ENCODE results near the gene AACS.

DNA sequence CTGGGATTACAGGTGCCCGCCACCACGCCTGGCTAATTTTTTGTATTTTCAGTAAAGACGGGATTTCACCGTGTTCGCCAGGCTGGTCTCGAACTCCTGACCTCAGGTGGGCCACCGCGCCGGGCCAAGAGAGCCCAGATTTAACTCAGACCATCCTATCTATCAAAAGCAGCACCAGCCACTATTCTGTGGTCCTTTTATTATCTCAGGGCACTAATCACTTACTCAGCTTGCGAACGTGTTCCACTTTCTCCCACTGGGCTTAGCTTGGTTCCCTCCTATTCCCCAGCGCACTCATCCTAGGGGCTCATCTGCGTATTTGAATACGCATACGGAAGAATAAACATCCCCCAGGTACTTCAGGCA lies 16.2 kb upstream of the AACS start:
- no peak for TF ChIP-seq RAD21 (conservative IDR thresholded peaks at IDR 0.05 in 1 of 2, IDR thresholded peaks at IDR 0.05 in 1 of 2)
- TF ChIP-seq, protein P1, sequence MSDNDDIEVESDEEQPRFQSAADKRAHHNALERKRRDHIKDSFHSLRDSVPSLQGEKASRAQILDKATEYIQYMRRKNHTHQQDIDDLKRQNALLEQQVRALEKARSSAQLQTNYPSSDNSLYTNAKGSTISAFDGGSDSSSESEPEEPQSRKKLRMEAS (IDR thresholded peaks at IDR 0.05), result no peak
- no peak for TF ChIP-seq RFX5 (IDR thresholded peaks at IDR 0.05)
- TF ChIP-seq, protein P2, sequence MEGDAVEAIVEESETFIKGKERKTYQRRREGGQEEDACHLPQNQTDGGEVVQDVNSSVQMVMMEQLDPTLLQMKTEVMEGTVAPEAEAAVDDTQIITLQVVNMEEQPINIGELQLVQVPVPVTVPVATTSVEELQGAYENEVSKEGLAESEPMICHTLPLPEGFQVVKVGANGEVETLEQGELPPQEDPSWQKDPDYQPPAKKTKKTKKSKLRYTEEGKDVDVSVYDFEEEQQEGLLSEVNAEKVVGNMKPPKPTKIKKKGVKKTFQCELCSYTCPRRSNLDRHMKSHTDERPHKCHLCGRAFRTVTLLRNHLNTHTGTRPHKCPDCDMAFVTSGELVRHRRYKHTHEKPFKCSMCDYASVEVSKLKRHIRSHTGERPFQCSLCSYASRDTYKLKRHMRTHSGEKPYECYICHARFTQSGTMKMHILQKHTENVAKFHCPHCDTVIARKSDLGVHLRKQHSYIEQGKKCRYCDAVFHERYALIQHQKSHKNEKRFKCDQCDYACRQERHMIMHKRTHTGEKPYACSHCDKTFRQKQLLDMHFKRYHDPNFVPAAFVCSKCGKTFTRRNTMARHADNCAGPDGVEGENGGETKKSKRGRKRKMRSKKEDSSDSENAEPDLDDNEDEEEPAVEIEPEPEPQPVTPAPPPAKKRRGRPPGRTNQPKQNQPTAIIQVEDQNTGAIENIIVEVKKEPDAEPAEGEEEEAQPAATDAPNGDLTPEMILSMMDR (IDR thresholded peaks at IDR 0.05), result no peak
- TF ChIP-seq HDAC2 (IDR thresholded peaks at IDR 0.05), result no peak
- no peak for TF ChIP-seq SREBF2 (IDR thresholded peaks at IDR 0.05)
- TF ChIP-seq, protein P3, sequence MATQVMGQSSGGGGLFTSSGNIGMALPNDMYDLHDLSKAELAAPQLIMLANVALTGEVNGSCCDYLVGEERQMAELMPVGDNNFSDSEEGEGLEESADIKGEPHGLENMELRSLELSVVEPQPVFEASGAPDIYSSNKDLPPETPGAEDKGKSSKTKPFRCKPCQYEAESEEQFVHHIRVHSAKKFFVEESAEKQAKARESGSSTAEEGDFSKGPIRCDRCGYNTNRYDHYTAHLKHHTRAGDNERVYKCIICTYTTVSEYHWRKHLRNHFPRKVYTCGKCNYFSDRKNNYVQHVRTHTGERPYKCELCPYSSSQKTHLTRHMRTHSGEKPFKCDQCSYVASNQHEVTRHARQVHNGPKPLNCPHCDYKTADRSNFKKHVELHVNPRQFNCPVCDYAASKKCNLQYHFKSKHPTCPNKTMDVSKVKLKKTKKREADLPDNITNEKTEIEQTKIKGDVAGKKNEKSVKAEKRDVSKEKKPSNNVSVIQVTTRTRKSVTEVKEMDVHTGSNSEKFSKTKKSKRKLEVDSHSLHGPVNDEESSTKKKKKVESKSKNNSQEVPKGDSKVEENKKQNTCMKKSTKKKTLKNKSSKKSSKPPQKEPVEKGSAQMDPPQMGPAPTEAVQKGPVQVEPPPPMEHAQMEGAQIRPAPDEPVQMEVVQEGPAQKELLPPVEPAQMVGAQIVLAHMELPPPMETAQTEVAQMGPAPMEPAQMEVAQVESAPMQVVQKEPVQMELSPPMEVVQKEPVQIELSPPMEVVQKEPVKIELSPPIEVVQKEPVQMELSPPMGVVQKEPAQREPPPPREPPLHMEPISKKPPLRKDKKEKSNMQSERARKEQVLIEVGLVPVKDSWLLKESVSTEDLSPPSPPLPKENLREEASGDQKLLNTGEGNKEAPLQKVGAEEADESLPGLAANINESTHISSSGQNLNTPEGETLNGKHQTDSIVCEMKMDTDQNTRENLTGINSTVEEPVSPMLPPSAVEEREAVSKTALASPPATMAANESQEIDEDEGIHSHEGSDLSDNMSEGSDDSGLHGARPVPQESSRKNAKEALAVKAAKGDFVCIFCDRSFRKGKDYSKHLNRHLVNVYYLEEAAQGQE (IDR thresholded peaks at IDR 0.05), result no peak
- TF ChIP-seq SMC3 (IDR thresholded peaks at IDR 0.05), result no peak

Data from A549 (cell line).